HepG2 (cell line): ENCODE data around the gene LCORL. TPM values are rescaled to one million over a fixed set of nuclear protein-coding genes. Genes with fewer than 3 reads are reported as not detected.

ENCODE experiments used
- ATAC-seq: fragments of 200-7000 bp; cut with Tn5 transposase; 3 replicates; pipeline ENCODE4 v1.9.1; 2020; ENCODE audit warnings: mild to moderate bottlenecking, moderate library complexity
- BruUV-seq: library from RNA; stranded (reverse); fragments of 400-500 nt; replicated peaks from 2 replicates; lab custom pipeline; 2021; lab: Mats Ljungman, UMichigan
- CTCF ChIA-PET: fragments of 300-600 bp; formaldehyde crosslinking; extraction: SDS; loops from one replicate; lab custom pipeline; 2021; ENCODE audit warnings: low total read pairs, inconsistent platforms, low intra/inter-chr PET ratio; lab: Yijun Ruan, JAX
- POLR2A ChIA-PET: fragments of 350-600 bp; sonication (Branson Sonifier 250); formaldehyde crosslinking; loops from one replicate; lab custom pipeline; 2020; ENCODE audit warnings: antibody characterized with exemption, inconsistent platforms; lab: Yijun Ruan, JAX
- DNase-seq: peaks from one replicate; pipeline ENCODE4 v3.0.0-alpha.2; 2015; ENCODE audit warnings: low spot score
- FAIRE-seq: peaks from 3 replicates; lab custom pipeline; 2011; peaks lifted over from hg19 to GRCh38; lab: Jason Lieb, UNC
- H2AFZ ChIP-seq: one replicate; pipeline ENCODE4 v1.6.1; 2011; ENCODE audit warnings: low read length, inconsistent platforms
- H3K27ac ChIP-seq: fragments of 300-600 bp; 3 replicates; pipeline ENCODE4 v1.8.0; 2011; ENCODE audit warnings: mixed run types, mild to moderate bottlenecking, mixed read lengths, low read length, inconsistent platforms; ENCODE audit not compliant: insufficient read depth; ENCODE audit errors: extremely low read length
- H3K27me3 ChIP-seq, 2 experiments: fragments of 200-600 bp in 1 of 2; 2 replicates in 1 of 2; 3 replicates in 1 of 2; pipeline versions ENCODE4 v1.6.0 to v1.8.0; 2011; ENCODE audit warnings: low read length in 2 of 2, mild to moderate bottlenecking in 2 of 2, moderate library complexity in 2 of 2, inconsistent platforms in 1 of 2; ENCODE audit not compliant: insufficient read depth in 2 of 2, control insufficient read depth in 1 of 2
- H3K36me3 ChIP-seq, 2 experiments: fragments of 200-600 bp in 1 of 2; replicated peaks in 1 of 2; 2 replicates in 1 of 2; 3 replicates in 1 of 2; pipeline versions ENCODE4 v1.5.1 to v1.8.0; 2011; ENCODE audit warnings: low read length in 2 of 2, inconsistent platforms in 1 of 2; ENCODE audit not compliant: insufficient read depth in 2 of 2, control insufficient read depth in 1 of 2
- H3K4me1 ChIP-seq: 2 replicates; pipeline ENCODE4 v1.5.1; 2012; ENCODE audit warnings: low read length, inconsistent platforms; ENCODE audit not compliant: insufficient read depth
- H3K4me2 ChIP-seq: 2 replicates; pipeline ENCODE4 v1.6.0; 2011; ENCODE audit warnings: low read depth, low read length, inconsistent platforms
- H3K4me3 ChIP-seq, 3 experiments: fragments of 200-600 bp in 1 of 3; sonication (generic), shearing (Covaris generic) in 1 of 3; replicated peaks in 1 of 3; 2 replicates each; pipeline ENCODE4 v1.5.1; 2011 to 2016; ENCODE audit warnings: low read length in 3 of 3, inconsistent platforms in 2 of 3, low read depth in 2 of 3, mild to moderate bottlenecking in 2 of 3, control low read depth in 1 of 3, mixed read lengths in 1 of 3; ENCODE audit not compliant: insufficient read depth in 1 of 3
- H3K79me2 ChIP-seq: one replicate; pipeline ENCODE4 v1.6.1; 2011; ENCODE audit warnings: low read length, inconsistent platforms; ENCODE audit not compliant: insufficient read depth
- H3K9ac ChIP-seq: 2 replicates; pipeline ENCODE4 v1.6.0; 2011; ENCODE audit warnings: mild to moderate bottlenecking, low read depth, low read length, inconsistent platforms; ENCODE audit not compliant: insufficient read depth
- H3K9me3 ChIP-seq: 2 replicates; pipeline ENCODE4 v1.5.1; 2012; ENCODE audit warnings: mild to moderate bottlenecking, low read length
- H4K20me1 ChIP-seq: 2 replicates; pipeline ENCODE4 v1.6.0; 2011; ENCODE audit warnings: inconsistent platforms, mild to moderate bottlenecking, low read length, moderate library complexity; ENCODE audit not compliant: insufficient read depth
- CREM ChIP-seq, 2 experiments: sonication (generic) in 1 of 2; formaldehyde crosslinking in 1 of 2; IDR thresholded peaks; 2 replicates each; pipeline versions ENCODE4 v1.4.0 to v1.6.1; 2016 to 2020; ENCODE audit warnings: antibody characterized with exemption in 1 of 2, mild to moderate bottlenecking in 1 of 2, missing genetic modification reagents in 1 of 2
- HNRNPLL ChIP-seq: fragments of 200-400 bp; formaldehyde crosslinking; IDR thresholded peaks from 2 replicates; pipeline ENCODE4 v1.6.1; 2017; ENCODE audit warnings: mild to moderate bottlenecking, low read depth, low read length; ENCODE audit not compliant: poor library complexity, severe bottlenecking
- KLF12 ChIP-seq: sonication (generic); formaldehyde crosslinking; IDR thresholded peaks from 2 replicates; pipeline ENCODE4 v1.4.0; 2020; ENCODE audit warnings: missing genetic modification reagents, borderline replicate concordance
- MLLT10 ChIP-seq: sonication (generic); formaldehyde crosslinking; IDR thresholded peaks from 2 replicates; pipeline ENCODE4 v1.4.0; 2020; ENCODE audit warnings: missing genetic modification reagents
- PAX8 ChIP-seq: sonication (generic); formaldehyde crosslinking; IDR thresholded peaks from 2 replicates; pipeline ENCODE4 v1.8.0; 2022; ENCODE audit warnings: mild to moderate bottlenecking, missing genetic modification reagents, borderline replicate concordance
- POLR2AphosphoS2 ChIP-seq: IDR thresholded peaks from 2 replicates; pipeline ENCODE4 v1.6.1; 2011; ENCODE audit warnings: low read depth, low read length, improper control_type of control experiment
- RXRA ChIP-seq: sonication (generic); formaldehyde crosslinking; IDR thresholded peaks from 2 replicates; pipeline ENCODE4 v1.5.1; 2020; ENCODE audit warnings: missing genetic modification reagents
- SOX5 ChIP-seq: IDR thresholded peaks from 2 replicates; pipeline ENCODE4 v1.6.1; 2016; ENCODE audit warnings: borderline replicate concordance
- ZC3H4 ChIP-seq: sonication (generic); formaldehyde crosslinking; IDR thresholded peaks from 2 replicates; pipeline ENCODE4 v1.4.0; 2020; ENCODE audit warnings: missing genetic modification reagents, borderline replicate concordance
- ZMYM4 ChIP-seq: sonication (generic); formaldehyde crosslinking; IDR thresholded peaks from 2 replicates; pipeline ENCODE4 v1.8.1; 2023; ENCODE audit warnings: mild to moderate bottlenecking, missing genetic modification reagents
- ZNF326 ChIP-seq: sonication (generic); formaldehyde crosslinking; IDR thresholded peaks from 2 replicates; pipeline ENCODE4 v1.4.0; 2020; ENCODE audit warnings: missing genetic modification reagents, borderline replicate concordance
- ZSCAN25 ChIP-seq: sonication (generic); formaldehyde crosslinking; IDR thresholded peaks from 2 replicates; pipeline ENCODE4 v1.8.0; 2022; ENCODE audit warnings: mild to moderate bottlenecking, missing genetic modification reagents
- WGBS: methylation state at CpG from one replicate; pipeline ENCODE4 v1.1.6; 2017; ENCODE audit warnings: low lambda C conversion rate; 5-methylcytosine and 5-hydroxymethylcytosine counted together
- in situ Hi-C: cut with HindIII; loops from 2 replicates; pipeline ENCODE4 v1.10.0; 2017; ENCODE audit warnings: low pct_unique_long_range_greater_than_20kb; ENCODE audit not compliant: extremely low pct_ligation_motif_present
- intact Hi-C: fragments of 100-400 bp; cut with micrococcal nuclease; formaldehyde crosslinking; loops from one replicate; pipeline ENCODE4 v1.10.0; 2022; ENCODE audit not compliant: unreplicated experiment
- polyA plus RNA-seq, 8 experiments: library from polyadenylated mRNA; depleted of rRNA in 3 of 8; stranded (reverse) in 7 of 8; unstranded in 1 of 8; fragments of >200 nt; fragmentation: Illumina TruSeq in 4 of 8; extraction: Trizol in 4 of 8; gene quantifications; 2 replicates each; pipeline versions ENCODE4 v1.2.1 to v1.2.3, GENCODE V29; 2011 to 2016; ENCODE audit warnings: low read depth in 4 of 8, missing spikeins in 1 of 8, mixed read lengths in 1 of 8; ENCODE audit not compliant: insufficient read depth in 1 of 8
- total RNA-seq, 5 experiments: library from RNA; depleted of rRNA; stranded (reverse); fragments of >200 nt; fragmentation: Illumina TruSeq; extraction: Trizol; gene quantifications; 2 replicates each; pipeline ENCODE4 v1.2.3, GENCODE V29; 2016; ENCODE audit warnings: low read depth in 1 of 5
- TF ChIP-seq, protein P1 (sequence below): IDR thresholded peaks from 2 replicates; pipeline ENCODE4 v1.6.1; 2016
- TF ChIP-seq, protein P2 (sequence below): sonication (generic); formaldehyde crosslinking; IDR thresholded peaks from 2 replicates; pipeline ENCODE4 v1.4.0; 2020; ENCODE audit warnings: missing genetic modification reagents, borderline replicate concordance

Gene LCORL
- total and polyA plus RNA-seq, 2 of the 13 experiments (the other 11 are each of a cell fraction or from before 2014, with no cell fraction given) = 5.3 to 14.5 TPM

DNA sequence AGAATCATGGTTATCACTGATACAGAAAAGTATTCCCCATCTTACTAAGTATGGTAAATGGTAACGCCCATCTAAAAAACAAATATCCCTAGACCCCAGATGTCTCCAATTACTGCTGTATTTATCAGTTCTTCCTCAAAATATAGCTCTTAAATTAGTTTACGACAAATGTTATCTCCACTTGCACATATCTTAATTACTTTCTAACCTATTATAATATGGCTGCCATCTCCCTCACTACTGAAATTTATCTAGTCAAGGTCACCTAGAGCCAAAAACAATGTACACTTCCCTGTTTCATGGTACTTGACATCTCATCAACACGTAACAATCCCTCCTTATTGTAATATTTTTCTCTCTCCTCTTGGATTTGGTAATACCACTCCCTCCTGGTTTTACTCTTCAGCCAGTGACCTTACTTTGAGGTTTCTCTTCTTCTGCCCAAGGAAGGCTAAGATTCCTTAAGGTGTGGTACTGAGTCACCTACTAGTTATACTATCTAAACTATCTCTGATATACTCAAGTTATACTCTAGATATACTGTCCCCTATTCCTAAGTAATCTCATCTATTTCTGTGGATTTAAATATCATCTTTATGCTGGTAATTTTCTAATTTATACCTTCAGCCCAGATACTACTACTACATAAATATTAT lies 8.6 kb downstream of the LCORL start:
- Histone ChIP-seq H2AFZ (no peak overlapping the region), H3K9ac (no peak overlapping the region), H3K79me2 (peaks cover 92% of the 10 kb centered on the region), H4K20me1 (peaks cover 20% of the 10 kb centered on the region), H3K9me3 (no peaks in the 10 kb centered on the region), H3K4me3 (no peak overlapping the region), H3K4me2 (no peak overlapping the region), H3K4me1 (peaks cover 27% of the 10 kb centered on the region)
- POLR2A ChIA-PET = no interaction called here
- DNase-seq (no peak), ATAC-seq (no peak)
- CTCF ChIA-PET = no interaction called here
- intact Hi-C loops = no loop called here
- TF ChIP-seq ZNF326 (CRISPR knock-in tag) = no peak
- TF ChIP-seq, protein P1, sequence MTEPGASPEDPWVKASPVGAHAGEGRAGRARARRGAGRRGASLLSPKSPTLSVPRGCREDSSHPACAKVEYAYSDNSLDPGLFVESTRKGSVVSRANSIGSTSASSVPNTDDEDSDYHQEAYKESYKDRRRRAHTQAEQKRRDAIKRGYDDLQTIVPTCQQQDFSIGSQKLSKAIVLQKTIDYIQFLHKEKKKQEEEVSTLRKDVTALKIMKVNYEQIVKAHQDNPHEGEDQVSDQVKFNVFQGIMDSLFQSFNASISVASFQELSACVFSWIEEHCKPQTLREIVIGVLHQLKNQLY (CRISPR knock-in tag) = no peak
- TF ChIP-seq KLF12 (CRISPR knock-in tag) = no peak
- TF ChIP-seq CREM (IDR thresholded peaks at IDR 0.05) = no peak
- no peak for TF ChIP-seq CREM (CRISPR knock-in tag; IDR thresholded peaks at IDR 0.05)
- no peak for TF ChIP-seq PAX8 (CRISPR knock-in tag)
- no peak for TF ChIP-seq ZMYM4 (CRISPR knock-in tag)
- no peak for TF ChIP-seq ZSCAN25 (CRISPR knock-in tag)
- TF ChIP-seq POLR2AphosphoS2 = no peak
- TF ChIP-seq SOX5 (CRISPR knock-in tag) = no peak
- no peak for TF ChIP-seq RXRA
- no peak for TF ChIP-seq HNRNPLL
- TF ChIP-seq MLLT10 (CRISPR knock-in tag) = no peak
- TF ChIP-seq, protein P2, sequence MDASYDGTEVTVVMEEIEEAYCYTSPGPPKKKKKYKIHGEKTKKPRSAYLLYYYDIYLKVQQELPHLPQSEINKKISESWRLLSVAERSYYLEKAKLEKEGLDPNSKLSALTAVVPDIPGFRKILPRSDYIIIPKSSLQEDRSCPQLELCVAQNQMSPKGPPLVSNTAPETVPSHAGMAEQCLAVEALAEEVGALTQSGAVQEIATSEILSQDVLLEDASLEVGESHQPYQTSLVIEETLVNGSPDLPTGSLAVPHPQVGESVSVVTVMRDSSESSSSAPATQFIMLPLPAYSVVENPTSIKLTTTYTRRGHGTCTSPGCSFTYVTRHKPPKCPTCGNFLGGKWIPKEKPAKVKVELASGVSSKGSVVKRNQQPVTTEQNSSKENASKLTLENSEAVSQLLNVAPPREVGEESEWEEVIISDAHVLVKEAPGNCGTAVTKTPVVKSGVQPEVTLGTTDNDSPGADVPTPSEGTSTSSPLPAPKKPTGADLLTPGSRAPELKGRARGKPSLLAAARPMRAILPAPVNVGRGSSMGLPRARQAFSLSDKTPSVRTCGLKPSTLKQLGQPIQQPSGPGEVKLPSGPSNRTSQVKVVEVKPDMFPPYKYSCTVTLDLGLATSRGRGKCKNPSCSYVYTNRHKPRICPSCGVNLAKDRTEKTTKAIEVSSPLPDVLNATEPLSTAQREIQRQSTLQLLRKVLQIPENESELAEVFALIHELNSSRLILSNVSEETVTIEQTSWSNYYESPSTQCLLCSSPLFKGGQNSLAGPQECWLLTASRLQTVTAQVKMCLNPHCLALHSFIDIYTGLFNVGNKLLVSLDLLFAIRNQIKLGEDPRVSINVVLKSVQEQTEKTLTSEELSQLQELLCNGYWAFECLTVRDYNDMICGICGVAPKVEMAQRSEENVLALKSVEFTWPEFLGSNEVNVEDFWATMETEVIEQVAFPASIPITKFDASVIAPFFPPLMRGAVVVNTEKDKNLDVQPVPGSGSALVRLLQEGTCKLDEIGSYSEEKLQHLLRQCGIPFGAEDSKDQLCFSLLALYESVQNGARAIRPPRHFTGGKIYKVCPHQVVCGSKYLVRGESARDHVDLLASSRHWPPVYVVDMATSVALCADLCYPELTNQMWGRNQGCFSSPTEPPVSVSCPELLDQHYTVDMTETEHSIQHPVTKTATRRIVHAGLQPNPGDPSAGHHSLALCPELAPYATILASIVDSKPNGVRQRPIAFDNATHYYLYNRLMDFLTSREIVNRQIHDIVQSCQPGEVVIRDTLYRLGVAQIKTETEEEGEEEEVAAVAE (CRISPR knock-in tag) = no peak
- TF ChIP-seq ZC3H4 (CRISPR knock-in tag) = no peak
- TF ChIP-seq, all 625 proteins: peak for 0
- BruUV-seq = no TSS peak
- H3K36me3 ChIP-seq = no peaks in the 10 kb centered on the region; a peak in 1 of 5 replicates
- no peak overlapping the region for H3K27ac ChIP-seq
- H3K27me3 ChIP-seq = no peaks in the 10 kb centered on the region
- in situ Hi-C loops = loop anchor here (25.0 kb wide), 1 partner anchor 451 kb away; no protein-coding TSS in a partner anchor
- FAIRE-seq = no peak
- 94% methylated on average over 3 of the region's 3 CpGs for WGBS
